ENCODE measurements around the gene DYNLL1.

Gene DYNLL1

DNA sequence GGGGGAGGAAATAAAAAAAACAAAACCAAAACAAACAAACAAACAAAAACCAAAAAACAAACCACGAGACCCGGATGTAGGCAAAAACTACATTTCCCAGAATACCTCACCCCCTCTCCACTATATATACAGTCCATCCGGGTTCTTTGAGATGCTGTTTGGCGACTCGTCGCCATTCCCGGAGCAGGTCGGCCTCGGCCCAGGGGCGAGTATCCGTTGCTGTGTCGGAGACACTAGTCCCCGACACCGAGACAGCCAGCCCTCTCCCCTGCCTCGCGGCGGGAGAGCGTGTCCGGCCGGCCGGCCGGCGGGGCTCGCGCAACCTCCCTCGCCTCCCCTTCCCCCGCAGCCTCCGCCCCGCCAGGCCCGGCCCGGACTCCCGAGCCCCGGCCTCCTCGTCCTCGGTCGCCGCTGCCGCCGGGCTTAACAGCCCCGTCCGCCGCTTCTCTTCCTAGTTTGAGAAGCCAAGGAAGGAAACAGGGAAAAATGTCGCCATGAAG, 38.3 kb downstream of the DYNLL1 start, which contains the start of gene RNF10:
RNF10 (plus strand) TSS at position 154 of the 500 bp plus-strand sequence. CDS start 456 bp downstream, outside the sequence.
- H3K9me3 ChIP-seq (ENCODE audit: control insufficient read depth in 1 of 2, low read length in 2 of 2) = no peaks in the 10 kb centered on the region
- peak within 1 kb of the TSS; percentile 86 for H3K27ac ChIP-seq (ENCODE audit: low read depth, low read length)
- H3K36me3 ChIP-seq (ENCODE audit: control insufficient read depth in 1 of 2, insufficient read depth in 2 of 2, low read length in 2 of 2) = peaks cover 0 to 4% of the 10 kb centered on the region in 2 donors
- H3K27me3 ChIP-seq (ENCODE audit: control insufficient read depth in 1 of 2, insufficient read depth in 2 of 2, low read length in 2 of 2) = no peaks in the 10 kb centered on the region
- H3K4me1 ChIP-seq (ENCODE audit: control insufficient read depth in 1 of 2, insufficient read depth in 2 of 2, low read length in 2 of 2) = peaks cover 29 to 37% of the 10 kb centered on the region in 2 donors
- H3K9ac ChIP-seq (ENCODE audit: low read depth in 1 of 2, low read length in 2 of 2) = peak within 1 kb of the TSS; percentile 74 to 89
- H3K4me3 ChIP-seq (ENCODE audit: low read depth in 1 of 2, low read length in 2 of 2) = peak within 1 kb of the TSS; percentile 79 to 80

DNA sequence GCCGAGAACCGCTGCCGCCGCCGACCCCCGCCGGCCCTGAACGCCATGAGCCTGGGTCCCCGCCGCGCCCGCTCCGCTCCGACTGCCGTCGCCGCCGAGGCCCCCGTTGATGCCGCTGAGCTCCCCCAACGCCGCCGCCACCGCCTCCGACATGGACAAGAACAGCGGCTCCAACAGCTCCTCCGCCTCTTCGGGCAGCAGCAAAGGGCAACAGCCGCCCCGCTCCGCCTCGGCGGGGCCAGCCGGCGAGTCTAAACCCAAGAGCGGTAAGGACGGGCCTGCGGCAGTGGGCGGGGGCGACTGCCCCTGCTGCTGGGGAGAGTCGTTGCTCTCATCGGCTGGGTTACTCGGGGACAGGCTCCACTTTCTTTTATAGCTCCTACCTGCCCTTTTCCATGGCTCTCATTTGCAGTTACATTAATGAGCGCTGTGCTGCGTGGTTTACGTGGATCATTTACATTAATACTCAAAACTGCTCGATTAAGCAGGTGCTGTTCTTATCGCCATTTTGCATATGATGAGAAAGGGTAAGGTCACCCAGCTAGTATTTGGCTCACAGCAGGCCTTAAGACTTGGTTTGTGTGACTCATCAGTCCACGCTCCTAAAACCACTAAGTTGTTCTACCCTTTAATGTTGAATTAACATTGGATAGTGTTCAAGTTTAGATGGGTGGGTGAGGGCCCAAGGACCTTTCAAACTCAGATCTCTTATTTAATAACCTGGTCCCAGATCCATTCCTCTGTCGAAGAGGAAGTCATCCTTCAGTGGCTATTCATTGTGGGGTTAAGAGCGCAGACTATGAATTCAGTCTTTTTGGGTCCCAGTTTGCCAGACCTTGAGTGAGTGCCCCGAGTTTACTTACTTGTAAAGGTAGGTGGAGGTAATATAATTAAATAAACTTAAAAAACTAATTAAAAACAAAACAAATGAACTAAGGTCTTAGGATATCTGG, 39.1 kb downstream of the DYNLL1 start:
- peak overlapping the region; percentile 79 to 80 for H3K4me3 ChIP-seq (ENCODE audit: low read depth in 1 of 2, low read length in 2 of 2)
- peaks cover 0 to 10% of the 10 kb centered on the region in 2 donors for H3K36me3 ChIP-seq (ENCODE audit: control insufficient read depth in 1 of 2, insufficient read depth in 2 of 2, low read length in 2 of 2)
- peak overlapping the region; percentile 74 to 89 for H3K9ac ChIP-seq (ENCODE audit: low read depth in 1 of 2, low read length in 2 of 2)
- no peaks in the 10 kb centered on the region for H3K9me3 ChIP-seq (ENCODE audit: control insufficient read depth in 1 of 2, low read length in 2 of 2)
- peaks cover 34 to 44% of the 10 kb centered on the region in 2 donors for H3K4me1 ChIP-seq (ENCODE audit: control insufficient read depth in 1 of 2, insufficient read depth in 2 of 2, low read length in 2 of 2)
- peak overlapping the region; percentile 86 for H3K27ac ChIP-seq (ENCODE audit: low read depth, low read length)
- no peaks in the 10 kb centered on the region for H3K27me3 ChIP-seq (ENCODE audit: control insufficient read depth in 1 of 2, insufficient read depth in 2 of 2, low read length in 2 of 2)

DNA sequence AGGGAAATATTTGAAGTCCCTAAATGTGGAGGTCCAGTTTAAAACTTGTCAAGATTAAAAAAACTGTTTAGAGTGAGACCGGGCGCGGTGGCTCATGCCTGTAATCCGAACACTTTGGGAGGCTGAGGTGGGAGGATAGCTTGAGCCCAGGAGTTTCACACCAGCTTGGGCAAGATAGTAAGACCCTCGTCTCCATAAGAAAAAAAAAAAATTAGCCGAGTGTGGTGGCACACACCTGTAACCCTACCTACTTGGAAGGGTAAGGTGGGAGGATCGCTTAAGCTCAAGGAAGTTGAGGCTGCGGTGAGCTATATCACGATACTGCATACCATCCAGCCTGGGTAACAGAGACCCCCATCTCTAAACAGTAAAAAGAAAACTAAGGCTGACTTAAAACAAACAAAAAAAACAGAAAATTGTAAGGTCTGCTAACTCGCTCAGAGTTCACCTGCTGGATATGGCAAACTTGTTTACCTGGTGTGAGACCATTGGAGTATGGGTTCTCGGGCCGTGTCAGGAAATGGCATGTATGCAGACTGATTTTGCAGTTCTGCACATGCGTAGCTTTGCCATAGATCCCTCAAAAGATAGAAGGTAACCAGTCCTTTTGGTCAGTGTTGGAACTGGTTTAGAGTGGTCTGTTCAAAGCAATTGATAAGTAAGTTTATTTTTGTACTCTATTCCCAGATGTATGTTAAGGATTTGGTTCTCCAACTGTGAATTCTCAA, 40.3 kb downstream of the DYNLL1 start:
- H3K9ac ChIP-seq (ENCODE audit: low read depth in 1 of 2, low read length in 2 of 2) = peak overlapping the region; percentile 74 to 89
- H3K4me3 ChIP-seq (ENCODE audit: low read depth in 1 of 2, low read length in 2 of 2) = peak overlapping the region; percentile 79 to 80

DNA sequence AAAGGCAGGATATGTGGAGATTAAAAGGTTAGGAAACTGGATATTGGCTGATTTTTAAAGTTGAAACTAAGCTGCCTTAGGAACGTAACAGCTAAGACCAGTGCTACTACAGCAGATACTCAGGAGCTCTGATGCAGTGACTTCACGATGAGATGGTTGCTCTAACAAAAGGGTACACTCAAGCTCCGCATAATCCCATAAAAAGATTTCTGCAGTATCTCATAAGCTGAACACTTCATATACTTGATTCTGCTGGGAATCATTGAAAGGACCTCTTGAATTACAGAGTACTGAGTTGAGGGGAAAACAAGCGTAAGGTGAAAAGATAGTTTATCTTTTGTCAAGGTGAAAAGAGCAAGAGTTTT, 41.9 kb downstream of the DYNLL1 start:
- Histone ChIP-seq H3K9me3 (ENCODE audit: control insufficient read depth in 1 of 2, low read length in 2 of 2) (no peaks in the 10 kb centered on the region), H3K27me3 (ENCODE audit: control insufficient read depth in 1 of 2, insufficient read depth in 2 of 2, low read length in 2 of 2) (no peaks in the 10 kb centered on the region), H3K27ac (ENCODE audit: low read depth, low read length) (peak overlapping the region; percentile 45), H3K4me3 (ENCODE audit: low read depth in 1 of 2, low read length in 2 of 2) (peak overlapping the region; percentile 79 to 80), H3K4me1 (ENCODE audit: control insufficient read depth in 1 of 2, insufficient read depth in 2 of 2, low read length in 2 of 2) (peaks cover 41 to 53% of the 10 kb centered on the region in 2 donors), H3K9ac (ENCODE audit: low read depth in 1 of 2, low read length in 2 of 2) (peak overlapping the region; percentile 9 to 53), H3K36me3 (ENCODE audit: control insufficient read depth in 1 of 2, insufficient read depth in 2 of 2, low read length in 2 of 2) (peaks cover 0 to 23% of the 10 kb centered on the region in 2 donors)

More for the DNA sequence above, 40.3 kb downstream of the DYNLL1 start:
- Histone ChIP-seq H3K27me3 (ENCODE audit: control insufficient read depth in 1 of 2, insufficient read depth in 2 of 2, low read length in 2 of 2) (no peaks in the 10 kb centered on the region), H3K27ac (ENCODE audit: low read depth, low read length) (no peak overlapping the region), H3K36me3 (ENCODE audit: control insufficient read depth in 1 of 2, insufficient read depth in 2 of 2, low read length in 2 of 2) (peaks cover 0 to 14% of the 10 kb centered on the region in 2 donors), H3K4me1 (ENCODE audit: control insufficient read depth in 1 of 2, insufficient read depth in 2 of 2, low read length in 2 of 2) (peaks cover 41 to 50% of the 10 kb centered on the region in 2 donors), H3K9me3 (ENCODE audit: control insufficient read depth in 1 of 2, low read length in 2 of 2) (no peaks in the 10 kb centered on the region)

DNA sequence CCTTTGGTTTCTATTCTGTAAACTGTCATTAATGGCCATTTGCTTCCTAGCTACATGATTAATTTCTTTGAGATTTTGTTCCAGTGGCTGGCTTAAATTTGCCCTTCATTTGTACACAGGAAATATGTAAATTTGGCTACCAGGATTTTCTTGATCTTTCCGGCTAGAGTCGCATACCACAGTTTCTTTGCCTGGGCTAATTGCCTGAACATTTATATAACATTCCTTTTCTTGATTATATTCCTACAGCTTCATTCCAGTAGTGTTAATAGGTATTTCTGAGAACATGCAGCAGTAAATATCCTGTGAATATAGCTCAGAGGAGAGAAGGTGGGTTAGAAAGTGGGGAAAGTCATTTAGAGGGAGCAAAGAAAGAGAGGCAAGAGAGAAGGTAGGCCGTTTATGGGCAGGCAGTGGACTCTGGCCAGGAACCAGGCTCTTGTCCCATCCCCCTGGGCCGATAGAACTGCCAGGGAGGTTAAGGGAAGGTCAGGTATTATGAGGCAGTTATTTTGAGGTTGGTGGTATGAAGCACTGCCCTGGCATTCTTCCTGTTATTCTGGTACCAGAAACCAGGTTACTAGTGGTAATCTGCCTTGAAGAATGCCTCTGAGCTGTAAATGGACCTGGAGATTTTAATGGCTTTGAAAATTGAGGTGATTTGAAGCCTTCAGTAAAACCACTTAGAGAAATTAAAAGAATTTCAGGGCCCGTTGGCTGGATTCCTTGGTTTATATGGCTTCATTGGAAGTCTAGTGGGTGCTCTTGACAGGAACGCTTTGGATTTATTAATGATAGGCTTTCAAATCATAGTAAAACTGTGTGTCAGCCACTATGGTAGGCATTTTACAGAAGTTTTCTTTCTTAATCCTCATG, 42.6 kb downstream of the DYNLL1 start:
- peaks cover 41 to 53% of the 10 kb centered on the region in 2 donors for H3K4me1 ChIP-seq (ENCODE audit: control insufficient read depth in 1 of 2, insufficient read depth in 2 of 2, low read length in 2 of 2)
- peak overlapping the region; percentile 9 to 53 for H3K9ac ChIP-seq (ENCODE audit: low read depth in 1 of 2, low read length in 2 of 2)
- H3K27ac ChIP-seq (ENCODE audit: low read depth, low read length) = peak overlapping the region; percentile 45
- peak overlapping the region; percentile 79 to 80 for H3K4me3 ChIP-seq (ENCODE audit: low read depth in 1 of 2, low read length in 2 of 2)
- H3K36me3 ChIP-seq (ENCODE audit: control insufficient read depth in 1 of 2, insufficient read depth in 2 of 2, low read length in 2 of 2) = peaks cover 0 to 23% of the 10 kb centered on the region in 2 donors
- no peaks in the 10 kb centered on the region for H3K27me3 ChIP-seq (ENCODE audit: control insufficient read depth in 1 of 2, insufficient read depth in 2 of 2, low read length in 2 of 2)
- no peaks in the 10 kb centered on the region for H3K9me3 ChIP-seq (ENCODE audit: control insufficient read depth in 1 of 2, low read length in 2 of 2)

DNA sequence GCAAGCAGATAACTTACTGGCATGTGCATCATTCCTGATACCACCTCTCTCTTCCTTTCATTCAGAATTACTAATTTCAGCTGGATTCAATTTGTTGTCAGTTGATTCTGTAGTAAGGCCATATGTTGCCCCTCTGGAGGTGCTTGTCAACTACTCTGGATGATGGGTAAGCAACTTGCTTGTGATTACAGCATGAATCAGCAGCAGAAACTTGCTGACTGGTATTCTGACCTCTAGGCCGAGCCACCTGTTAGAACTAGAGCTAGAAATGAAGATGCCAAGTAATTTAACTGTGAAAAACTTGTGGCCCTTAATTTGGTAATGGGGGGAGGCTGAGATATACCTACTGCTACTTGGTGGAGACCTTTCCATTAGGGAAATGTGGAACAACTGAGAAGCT, 43.4 kb downstream of the DYNLL1 start:
- peak overlapping the region in 1 of 2 donors; percentile 80 for H3K4me3 ChIP-seq (ENCODE audit: low read depth in 1 of 2, low read length in 2 of 2)
- no peaks in the 10 kb centered on the region for H3K9me3 ChIP-seq (ENCODE audit: control insufficient read depth in 1 of 2, low read length in 2 of 2)
- peak overlapping the region in 1 of 2 donors; percentile 28 for H3K9ac ChIP-seq (ENCODE audit: low read depth in 1 of 2, low read length in 2 of 2)
- peaks cover 0 to 25% of the 10 kb centered on the region in 2 donors for H3K36me3 ChIP-seq (ENCODE audit: control insufficient read depth in 1 of 2, insufficient read depth in 2 of 2, low read length in 2 of 2)
- H3K27me3 ChIP-seq (ENCODE audit: control insufficient read depth in 1 of 2, insufficient read depth in 2 of 2, low read length in 2 of 2) = no peaks in the 10 kb centered on the region
- H3K27ac ChIP-seq (ENCODE audit: low read depth, low read length) = peak overlapping the region; percentile 45
- H3K4me1 ChIP-seq (ENCODE audit: control insufficient read depth in 1 of 2, insufficient read depth in 2 of 2, low read length in 2 of 2) = peaks cover 41 to 53% of the 10 kb centered on the region in 2 donors

DNA sequence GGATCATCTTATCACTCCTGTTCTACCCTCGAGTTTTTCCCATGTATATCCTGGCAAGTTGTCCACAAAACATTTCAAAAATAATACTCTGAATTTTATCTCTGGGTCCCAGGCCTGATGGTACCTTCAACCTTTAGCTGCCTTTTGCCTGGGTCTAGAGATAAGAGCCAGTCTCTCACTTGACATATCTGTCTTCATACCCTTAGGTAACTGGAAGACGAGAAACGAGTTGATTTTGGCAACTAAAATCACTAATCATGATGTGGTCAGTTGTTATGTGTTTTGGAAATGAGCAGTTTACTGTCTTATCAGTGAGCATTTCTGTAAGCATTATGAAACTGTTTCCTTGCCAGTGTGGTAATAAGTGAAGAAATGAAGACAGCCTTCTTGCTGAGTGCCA, 44.5 kb downstream of the DYNLL1 start:
- Histone ChIP-seq H3K27me3 (ENCODE audit: control insufficient read depth in 1 of 2, insufficient read depth in 2 of 2, low read length in 2 of 2) (no peaks in the 10 kb centered on the region), H3K4me3 (ENCODE audit: low read depth in 1 of 2, low read length in 2 of 2) (no peak overlapping the region), H3K4me1 (ENCODE audit: control insufficient read depth in 1 of 2, insufficient read depth in 2 of 2, low read length in 2 of 2) (peaks cover 41 to 52% of the 10 kb centered on the region in 2 donors), H3K9ac (ENCODE audit: low read depth in 1 of 2, low read length in 2 of 2) (peak overlapping the region in 1 of 2 donors; percentile 11), H3K9me3 (ENCODE audit: control insufficient read depth in 1 of 2, low read length in 2 of 2) (no peaks in the 10 kb centered on the region), H3K36me3 (ENCODE audit: control insufficient read depth in 1 of 2, insufficient read depth in 2 of 2, low read length in 2 of 2) (peaks cover 0 to 28% of the 10 kb centered on the region in 2 donors), H3K27ac (ENCODE audit: low read depth, low read length) (no peak overlapping the region)

DNA sequence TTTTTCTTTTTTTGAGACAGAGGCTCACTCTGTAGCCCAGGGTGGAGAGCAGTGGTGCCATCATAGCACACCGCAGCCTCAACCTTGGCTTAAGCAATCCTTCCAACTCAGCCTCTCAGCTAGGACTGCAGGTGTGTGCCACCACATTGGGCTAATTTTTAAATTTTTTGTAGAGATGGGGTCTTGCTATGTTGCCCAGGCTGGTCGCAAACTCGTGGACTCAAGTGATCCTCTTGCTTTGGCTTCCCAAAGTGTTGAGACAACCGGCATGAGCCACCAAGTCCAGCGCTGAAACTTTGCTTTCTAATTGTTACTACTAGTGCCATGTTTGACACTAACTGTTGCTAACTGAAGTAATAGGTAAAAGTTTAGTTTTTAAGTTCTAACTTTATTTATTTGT, 46.3 kb downstream of the DYNLL1 start:
- Histone ChIP-seq H3K36me3 (ENCODE audit: control insufficient read depth in 1 of 2, insufficient read depth in 2 of 2, low read length in 2 of 2) (peaks cover 11 to 40% of the 10 kb centered on the region in 2 donors), H3K4me1 (ENCODE audit: control insufficient read depth in 1 of 2, insufficient read depth in 2 of 2, low read length in 2 of 2) (peaks cover 32 to 36% of the 10 kb centered on the region in 2 donors), H3K4me3 (ENCODE audit: low read depth in 1 of 2, low read length in 2 of 2) (no peak overlapping the region), H3K9ac (ENCODE audit: low read depth in 1 of 2, low read length in 2 of 2) (no peak overlapping the region), H3K27ac (ENCODE audit: low read depth, low read length) (no peak overlapping the region), H3K9me3 (ENCODE audit: control insufficient read depth in 1 of 2, low read length in 2 of 2) (no peaks in the 10 kb centered on the region), H3K27me3 (ENCODE audit: control insufficient read depth in 1 of 2, insufficient read depth in 2 of 2, low read length in 2 of 2) (no peaks in the 10 kb centered on the region)

DNA sequence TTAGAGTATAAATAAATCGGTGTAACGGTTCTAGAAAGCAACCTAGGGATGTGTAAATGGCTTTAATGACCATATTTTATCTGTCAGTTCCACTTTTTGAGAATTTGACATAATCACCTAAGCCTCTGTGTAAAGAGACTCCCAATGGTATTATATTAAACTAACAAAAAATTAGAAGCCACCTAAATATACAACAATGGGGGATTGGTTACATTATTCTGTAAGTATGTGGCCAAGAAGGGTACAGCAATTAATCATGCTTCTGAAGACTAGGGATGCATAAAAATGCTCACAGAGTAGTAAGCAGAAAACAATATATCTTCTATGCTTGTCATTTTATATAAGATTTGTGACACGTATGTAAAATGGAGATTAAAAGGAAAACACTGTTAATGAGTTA, 48.8 kb downstream of the DYNLL1 start:
- H3K4me1 ChIP-seq (ENCODE audit: control insufficient read depth in 1 of 2, insufficient read depth in 2 of 2, low read length in 2 of 2) = peaks cover 12 to 16% of the 10 kb centered on the region in 2 donors
- no peaks in the 10 kb centered on the region for H3K9me3 ChIP-seq (ENCODE audit: control insufficient read depth in 1 of 2, low read length in 2 of 2)
- peaks cover 26 to 53% of the 10 kb centered on the region in 2 donors for H3K36me3 ChIP-seq (ENCODE audit: control insufficient read depth in 1 of 2, insufficient read depth in 2 of 2, low read length in 2 of 2)
- H3K9ac ChIP-seq (ENCODE audit: low read depth in 1 of 2, low read length in 2 of 2) = no peak overlapping the region
- no peak overlapping the region for H3K4me3 ChIP-seq (ENCODE audit: low read depth in 1 of 2, low read length in 2 of 2)
- no peak overlapping the region for H3K27ac ChIP-seq (ENCODE audit: low read depth, low read length)
- H3K27me3 ChIP-seq (ENCODE audit: control insufficient read depth in 1 of 2, insufficient read depth in 2 of 2, low read length in 2 of 2) = no peaks in the 10 kb centered on the region
